ENCODE data around the gene ITPK1.

The ITPK1 gene

GRCh38 chr14:93048843-93049242 is 66.9 kb downstream of the ITPK1 start:
- no peaks in the 10 kb centered on the region for H4K20me1 ChIP-seq (ENCODE audit: insufficient read depth, low read length)
- DNase-seq = no peak
- H3K4me3 ChIP-seq (ENCODE audit: low read length) = no peak overlapping the region
- no peaks in the 10 kb centered on the region for H3K36me3 ChIP-seq (replicated peaks; ENCODE audit: insufficient read depth, low read length)
- no peaks in the 10 kb centered on the region for H3K9me2 ChIP-seq (replicated peaks; ENCODE audit: insufficient read depth, low read length)
- no peak for TF ChIP-seq EZH2phosphoT487 (IDR thresholded peaks at IDR 0.05; ENCODE audit: low read length)
- no peak for TF ChIP-seq CTCF (IDR thresholded peaks at IDR 0.05; ENCODE audit: low read length)
- no peak for TF ChIP-seq EZH2 (optimal IDR thresholded peaks at IDR 0.05; ENCODE audit: low read depth, low read length)
- no peak overlapping the region for H3K27ac ChIP-seq (ENCODE audit: low read length)
- H3F3A ChIP-seq (ENCODE audit: insufficient read depth, low read length) = no peaks in the 10 kb centered on the region
- H3K9me3 ChIP-seq (replicated peaks; ENCODE audit: insufficient read depth, low read length) = no peaks in the 10 kb centered on the region
- H3K27me3 ChIP-seq (replicated peaks; ENCODE audit: insufficient read depth, low read length) = no peaks in the 10 kb centered on the region
- no peak overlapping the region for H3K9ac ChIP-seq (ENCODE audit: low read length)
- no peak overlapping the region for H2AFZ ChIP-seq (ENCODE audit: low read length)
- H3K4me1 ChIP-seq (ENCODE audit: low read length) = no peaks in the 10 kb centered on the region
- no peaks in the 10 kb centered on the region for H3K79me2 ChIP-seq (ENCODE audit: low read length)
- no peak overlapping the region for H3K4me2 ChIP-seq (ENCODE audit: low read depth, low read length)

GRCh38 chr14:93047661-93048060 is 68.1 kb downstream of the ITPK1 start:
- no peak overlapping the region for H2AFZ ChIP-seq (ENCODE audit: low read length)

GRCh38 chr14:93047157-93047556 is 68.6 kb downstream of the ITPK1 start:
- Histone ChIP-seq H3K9me2 (replicated peaks; ENCODE audit: insufficient read depth, low read length) (no peaks in the 10 kb centered on the region), H3K4me2 (ENCODE audit: low read depth, low read length) (no peak overlapping the region), H3F3A (ENCODE audit: insufficient read depth, low read length) (no peaks in the 10 kb centered on the region), H3K27me3 (replicated peaks; ENCODE audit: insufficient read depth, low read length) (no peaks in the 10 kb centered on the region), H3K9ac (ENCODE audit: low read length) (no peak overlapping the region), H3K4me1 (ENCODE audit: low read length) (no peaks in the 10 kb centered on the region), H4K20me1 (ENCODE audit: insufficient read depth, low read length) (no peaks in the 10 kb centered on the region), H2AFZ (ENCODE audit: low read length) (no peak overlapping the region), H3K27ac (ENCODE audit: low read length) (no peak overlapping the region), H3K4me3 (ENCODE audit: low read length) (no peak overlapping the region), H3K9me3 (replicated peaks; ENCODE audit: insufficient read depth, low read length) (no peaks in the 10 kb centered on the region), H3K79me2 (ENCODE audit: low read length) (no peaks in the 10 kb centered on the region), H3K36me3 (replicated peaks; ENCODE audit: insufficient read depth, low read length) (no peaks in the 10 kb centered on the region)
- no peak for DNase-seq
- TF ChIP-seq EZH2 (optimal IDR thresholded peaks at IDR 0.05; ENCODE audit: low read depth, low read length) = no peak
- TF ChIP-seq EZH2phosphoT487 (IDR thresholded peaks at IDR 0.05; ENCODE audit: low read length) = no peak
- no peak for TF ChIP-seq CTCF (IDR thresholded peaks at IDR 0.05; ENCODE audit: low read length)

More at GRCh38 chr14:93047661-93048060, 68.1 kb downstream of the ITPK1 start:
- Histone ChIP-seq H3K4me2 (ENCODE audit: low read depth, low read length) (no peak overlapping the region), H3K9ac (ENCODE audit: low read length) (no peak overlapping the region), H3K27me3 (replicated peaks; ENCODE audit: insufficient read depth, low read length) (no peaks in the 10 kb centered on the region), H3K9me2 (replicated peaks; ENCODE audit: insufficient read depth, low read length) (no peaks in the 10 kb centered on the region), H3K27ac (ENCODE audit: low read length) (no peak overlapping the region), H3K9me3 (replicated peaks; ENCODE audit: insufficient read depth, low read length) (no peaks in the 10 kb centered on the region), H3F3A (ENCODE audit: insufficient read depth, low read length) (no peaks in the 10 kb centered on the region), H3K36me3 (replicated peaks; ENCODE audit: insufficient read depth, low read length) (no peaks in the 10 kb centered on the region), H4K20me1 (ENCODE audit: insufficient read depth, low read length) (no peaks in the 10 kb centered on the region), H3K4me3 (ENCODE audit: low read length) (no peak overlapping the region), H3K79me2 (ENCODE audit: low read length) (no peaks in the 10 kb centered on the region), H3K4me1 (ENCODE audit: low read length) (no peaks in the 10 kb centered on the region)
- TF ChIP-seq CTCF (IDR thresholded peaks at IDR 0.05; ENCODE audit: low read length) = no peak
- TF ChIP-seq EZH2 (optimal IDR thresholded peaks at IDR 0.05; ENCODE audit: low read depth, low read length) = no peak
- no peak for TF ChIP-seq EZH2phosphoT487 (IDR thresholded peaks at IDR 0.05; ENCODE audit: low read length)
- DNase-seq = no peak
